Nephron (organoid): ENCODE data around the gene RYR3.
"Not testable (repeated sequence)": the region's sequence is repeated elsewhere in the genome, so short reads cannot be mapped to it uniquely, and the experiment has no call there.

Experiments
- H3K27ac Mint-ChIP-seq, 3 experiments: 2 replicates each; pipeline ENCODE4 v1.8.0; 2020; ENCODE audit warnings: mixed read lengths in 3 of 3, mild to moderate bottlenecking in 2 of 3, moderate library complexity in 1 of 3
- H3K27me3 Mint-ChIP-seq: 2 replicates; pipeline ENCODE4 v1.8.0; 2021; ENCODE audit warnings: low read depth, mild to moderate bottlenecking, moderate library complexity, mixed read lengths
- H3K36me3 Mint-ChIP-seq: 2 replicates; pipeline ENCODE4 v1.8.0; 2020; ENCODE audit warnings: low read depth, mixed read lengths
- H3K4me1 Mint-ChIP-seq: 2 replicates; pipeline ENCODE4 v1.8.0; 2020; ENCODE audit warnings: mixed read lengths
- H3K4me3 Mint-ChIP-seq, 3 experiments: 2 replicates each; pipeline ENCODE4 v1.8.0; 2020; ENCODE audit warnings: mild to moderate bottlenecking in 3 of 3, mixed read lengths in 3 of 3, moderate library complexity in 2 of 3
- H3K9me3 Mint-ChIP-seq: 2 replicates; pipeline ENCODE4 v1.8.0; 2020; ENCODE audit warnings: mixed read lengths
- TF ChIP-seq, protein P1 (sequence below), 3 experiments: fragments of 200-600 bp; sonication (generic); IDR thresholded peaks; one replicate each; pipeline ENCODE4 v1.5.0; 2021; ENCODE audit warnings: antibody characterized with exemption in 3 of 3; ENCODE audit not compliant: unreplicated experiment in 3 of 3

RYR3 gene

DNA sequence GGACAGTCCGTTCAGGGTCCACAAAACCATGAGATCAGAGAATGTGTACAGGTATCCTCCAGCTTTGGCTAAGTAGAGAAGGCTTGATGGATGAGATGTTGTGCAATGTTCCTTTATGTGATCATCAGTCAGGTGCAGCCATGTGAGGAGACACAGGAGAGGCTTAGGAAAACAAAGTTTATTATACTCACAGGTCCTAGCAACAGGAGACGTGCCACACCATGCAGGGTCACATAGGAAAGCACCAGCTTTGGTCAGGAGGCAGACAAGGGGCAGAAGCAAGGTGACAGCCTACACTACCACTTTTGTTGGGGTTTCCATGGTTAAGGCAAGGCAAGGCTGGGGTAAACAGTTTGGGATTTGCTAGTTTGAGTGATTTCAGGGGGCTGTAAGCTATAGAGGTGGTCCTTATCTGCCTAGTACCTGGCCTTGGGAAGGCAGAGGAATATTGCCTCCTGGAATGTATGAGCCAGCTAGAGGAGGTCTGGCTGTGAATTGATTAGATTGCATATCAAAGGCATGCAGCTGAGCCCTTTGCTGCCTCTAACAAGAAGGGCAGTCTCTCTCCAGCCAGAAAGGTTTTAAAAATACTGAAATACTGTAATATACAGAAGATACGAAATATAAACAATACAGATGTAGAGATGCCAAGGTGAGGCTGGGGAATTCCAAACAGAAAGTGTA is 248.6 kb downstream of the RYR3 start:
- Mint-ChIP-seq H3K4me1 (no peaks in the 10 kb centered on the region), H3K4me3 (no peak overlapping the region), H3K9me3 (no peaks in the 10 kb centered on the region), H3K27me3 (no peaks in the 10 kb centered on the region), H3K27ac (no peak overlapping the region), H3K36me3 (no peaks in the 10 kb centered on the region)
- TF ChIP-seq, protein P1, sequence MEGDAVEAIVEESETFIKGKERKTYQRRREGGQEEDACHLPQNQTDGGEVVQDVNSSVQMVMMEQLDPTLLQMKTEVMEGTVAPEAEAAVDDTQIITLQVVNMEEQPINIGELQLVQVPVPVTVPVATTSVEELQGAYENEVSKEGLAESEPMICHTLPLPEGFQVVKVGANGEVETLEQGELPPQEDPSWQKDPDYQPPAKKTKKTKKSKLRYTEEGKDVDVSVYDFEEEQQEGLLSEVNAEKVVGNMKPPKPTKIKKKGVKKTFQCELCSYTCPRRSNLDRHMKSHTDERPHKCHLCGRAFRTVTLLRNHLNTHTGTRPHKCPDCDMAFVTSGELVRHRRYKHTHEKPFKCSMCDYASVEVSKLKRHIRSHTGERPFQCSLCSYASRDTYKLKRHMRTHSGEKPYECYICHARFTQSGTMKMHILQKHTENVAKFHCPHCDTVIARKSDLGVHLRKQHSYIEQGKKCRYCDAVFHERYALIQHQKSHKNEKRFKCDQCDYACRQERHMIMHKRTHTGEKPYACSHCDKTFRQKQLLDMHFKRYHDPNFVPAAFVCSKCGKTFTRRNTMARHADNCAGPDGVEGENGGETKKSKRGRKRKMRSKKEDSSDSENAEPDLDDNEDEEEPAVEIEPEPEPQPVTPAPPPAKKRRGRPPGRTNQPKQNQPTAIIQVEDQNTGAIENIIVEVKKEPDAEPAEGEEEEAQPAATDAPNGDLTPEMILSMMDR (IDR thresholded peaks at IDR 0.05; ENCODE audit: unreplicated experiment in 3 of 3): no peak

GRCh38 chr15:33561407-33561806 is 250.6 kb downstream of the RYR3 start:
- Mint-ChIP-seq H3K27ac (no peak overlapping the region), H3K4me1 (no peaks in the 10 kb centered on the region), H3K9me3 (peaks cover 3% of the 10 kb centered on the region), H3K36me3 (no peaks in the 10 kb centered on the region), H3K27me3 (no peaks in the 10 kb centered on the region), H3K4me3 (no peak overlapping the region)
- TF ChIP-seq, protein P1 (IDR thresholded peaks at IDR 0.05; ENCODE audit: unreplicated experiment in 3 of 3): no peak

GRCh38 chr15:33561967-33562366 is 251.2 kb downstream of the RYR3 start:
- TF ChIP-seq, protein P1 (IDR thresholded peaks at IDR 0.05; ENCODE audit: unreplicated experiment in 3 of 3): no peak
- no peaks in the 10 kb centered on the region for H3K27me3 Mint-ChIP-seq
- H3K36me3 Mint-ChIP-seq: no peaks in the 10 kb centered on the region
- H3K4me3 Mint-ChIP-seq: no peak overlapping the region
- no peaks in the 10 kb centered on the region for H3K4me1 Mint-ChIP-seq
- peaks cover 3% of the 10 kb centered on the region for H3K9me3 Mint-ChIP-seq
- no peak overlapping the region for H3K27ac Mint-ChIP-seq

DNA sequence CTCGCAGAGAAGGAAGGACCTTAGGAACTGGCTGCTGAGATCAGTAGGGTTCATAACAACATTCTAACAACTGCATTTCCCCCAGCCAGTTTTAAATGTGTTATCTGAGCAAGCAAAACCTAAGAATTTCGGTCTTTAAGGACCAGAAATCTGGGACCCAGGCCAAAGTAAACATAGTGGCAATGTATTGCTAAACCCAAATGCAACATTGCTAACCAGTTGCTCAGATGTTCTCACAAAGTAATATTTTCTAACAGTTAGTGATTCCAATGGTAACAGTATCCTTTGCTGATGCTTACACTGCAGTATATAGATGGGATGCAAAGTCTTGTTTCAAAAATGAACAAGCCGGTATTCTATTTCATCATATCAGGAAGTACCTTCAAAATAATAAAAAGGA is 254.3 kb downstream of the RYR3 start:
- H3K27ac Mint-ChIP-seq: no peak overlapping the region
- no peaks in the 10 kb centered on the region for H3K36me3 Mint-ChIP-seq
- H3K4me3 Mint-ChIP-seq: no peak overlapping the region
- H3K27me3 Mint-ChIP-seq: no peaks in the 10 kb centered on the region
- peaks cover 3% of the 10 kb centered on the region for H3K9me3 Mint-ChIP-seq
- TF ChIP-seq, protein P1 (IDR thresholded peaks at IDR 0.05; ENCODE audit: unreplicated experiment in 3 of 3): no peak
- no peaks in the 10 kb centered on the region for H3K4me1 Mint-ChIP-seq

- Mint-ChIP-seq H3K36me3 (no peaks in the 10 kb centered on the region), H3K9me3 (peaks cover 3% of the 10 kb centered on the region), H3K4me3 (no peak overlapping the region), H3K27ac (no peak overlapping the region), H3K27me3 (no peaks in the 10 kb centered on the region), H3K4me1 (no peaks in the 10 kb centered on the region)
- TF ChIP-seq, protein P1 (IDR thresholded peaks at IDR 0.05; ENCODE audit: unreplicated experiment in 3 of 3): no peak
These were observed 256.9 kb downstream of the RYR3 start for GRCh38 chr15:33567652-33568051.

DNA sequence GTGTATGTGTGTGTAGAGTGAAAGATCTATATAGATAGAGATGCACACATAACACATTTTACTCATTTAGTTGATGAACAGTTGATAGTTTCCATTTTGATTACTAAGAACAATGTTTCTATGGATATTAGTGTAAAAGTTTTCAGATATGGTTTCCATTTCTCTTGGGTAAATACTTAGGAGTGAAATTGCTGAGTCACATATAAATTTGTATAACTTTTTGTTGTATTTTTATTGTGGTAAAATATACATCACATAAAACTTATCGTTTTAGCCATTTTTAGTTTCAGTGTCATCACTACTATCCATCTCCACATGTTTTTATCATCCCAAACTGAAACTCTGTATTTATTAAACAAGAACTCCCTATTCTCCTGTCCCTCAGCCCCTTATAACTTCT is 258.3 kb downstream of the RYR3 start:
- H3K27ac Mint-ChIP-seq: no peak overlapping the region

DNA sequence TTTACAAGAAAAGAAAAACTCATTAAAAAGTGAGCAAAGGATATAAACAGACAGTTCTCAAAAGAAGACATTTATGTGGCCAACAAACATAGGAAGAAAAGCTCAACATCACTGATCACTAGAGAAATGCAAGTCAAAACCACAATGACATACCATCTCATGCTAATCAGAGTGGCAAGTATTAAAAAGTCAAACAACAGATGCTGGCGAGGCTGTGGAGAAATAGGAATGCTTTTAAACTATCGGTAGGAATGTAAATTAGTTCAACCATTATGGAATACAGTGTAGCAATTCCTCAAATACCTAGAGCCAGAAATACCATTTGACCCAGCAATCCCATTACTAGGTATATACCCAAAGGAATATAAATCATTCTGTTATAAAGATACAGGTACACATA is 267.1 kb downstream of the RYR3 start:
- not testable (repeated sequence) for H3K36me3 Mint-ChIP-seq, H3K4me1 Mint-ChIP-seq, H3K27me3 Mint-ChIP-seq, H3K4me3 Mint-ChIP-seq, H3K27ac Mint-ChIP-seq, H3K9me3 Mint-ChIP-seq

More for the DNA sequence above, 258.3 kb downstream of the RYR3 start:
- Mint-ChIP-seq H3K36me3 (no peaks in the 10 kb centered on the region), H3K4me1 (no peaks in the 10 kb centered on the region), H3K4me3 (no peak overlapping the region), H3K9me3 (peaks cover 3% of the 10 kb centered on the region), H3K27me3 (no peaks in the 10 kb centered on the region)
- TF ChIP-seq, protein P1 (IDR thresholded peaks at IDR 0.05; ENCODE audit: unreplicated experiment in 3 of 3): no peak
